HG02678 (cell line): Measurements from ENCODE around the gene YTHDF2.

Experiments used
- ATAC-seq: cut with Tn5 transposase; IDR thresholded peaks from one replicate; pipeline ENCODE4 v1.9.1; 2021; ENCODE audit warnings: mild to moderate bottlenecking, moderate library complexity; ENCODE audit not compliant: unreplicated experiment

The YTHDF2 gene

GRCh38 chr1:28796352-28797211 lies 59.8 kb downstream of the YTHDF2 start:
- ATAC-seq: no peak

GRCh38 chr1:28800324-28800723 lies 63.6 kb downstream of the YTHDF2 start:
- ATAC-seq: no peak

GRCh38 chr1:28801461-28801860 lies 64.7 kb downstream of the YTHDF2 start:
- no peak for ATAC-seq

- ATAC-seq: no peak
Observed at GRCh38 chr1:28803051-28803450, 66.3 kb downstream of the YTHDF2 start.

GRCh38 chr1:28803662-28804061 lies 66.9 kb downstream of the YTHDF2 start:
- no peak for ATAC-seq

- ATAC-seq: no peak
Observed at GRCh38 chr1:28804071-28804470, 67.3 kb downstream of the YTHDF2 start.

- no peak for ATAC-seq
Observed at GRCh38 chr1:28807046-28807445, 70.3 kb downstream of the YTHDF2 start.

GRCh38 chr1:28807986-28808385 lies 71.2 kb downstream of the YTHDF2 start:
- ATAC-seq: no peak

- ATAC-seq: no peak
Observed at GRCh38 chr1:28811369-28811765, 74.6 kb downstream of the YTHDF2 start.

- no peak for ATAC-seq
Observed at GRCh38 chr1:28811766-28812668, 75.3 kb downstream of the YTHDF2 start, which contains the start of gene OPRD1. OPRD1 (plus strand) TSS chr1:28812170; CDS start chr1:28812384, 214 bp downstream.

GRCh38 chr1:28812669-28813468 lies 76.1 kb downstream of the YTHDF2 start:
- no peak for ATAC-seq

- no peak for ATAC-seq
Observed at GRCh38 chr1:28813931-28814465, 77.3 kb downstream of the YTHDF2 start.

- no peak for ATAC-seq
Observed at GRCh38 chr1:28815533-28816185, 78.9 kb downstream of the YTHDF2 start.

- ATAC-seq: no peak
Observed at GRCh38 chr1:28817133-28817532, 80.4 kb downstream of the YTHDF2 start.

- ATAC-seq: no peak
Observed at GRCh38 chr1:28819020-28819419, 82.3 kb downstream of the YTHDF2 start.
